Anterior cingulate cortex (tissue), 58 donors: ENCODE results near the gene MMP17.

Source experiments
- DNase-seq, 58 donors: peaks; one replicate each; lab custom pipeline; 2025; lab: John Stamatoyannopoulos, UW

MMP17 gene

DNA sequence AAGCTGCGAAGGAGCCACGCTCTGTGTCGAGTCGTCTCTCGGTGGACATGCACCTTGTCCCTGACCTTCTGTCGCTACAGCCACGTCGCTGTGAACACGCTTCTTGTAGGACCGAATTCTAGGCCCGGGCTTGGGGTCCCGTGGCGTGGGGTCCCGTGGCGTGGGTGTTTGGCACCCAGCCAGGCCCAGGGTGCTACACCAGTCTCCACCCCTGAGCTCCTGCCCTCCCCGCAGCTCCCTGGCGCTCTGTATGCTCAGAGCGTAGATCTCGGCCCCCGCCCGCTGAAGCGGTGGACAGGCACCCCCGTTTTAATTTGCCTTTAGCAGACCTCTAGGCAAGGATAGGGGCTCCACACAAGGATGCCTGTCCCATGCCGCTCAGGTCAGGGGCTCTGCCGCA, 16.5 kb downstream of the MMP17 start:
- no peak for DNase-seq

GRCh38 chr12:131845121-131845520, 16.9 kb downstream of the MMP17 start:
- DNase-seq, result no peak

DNA sequence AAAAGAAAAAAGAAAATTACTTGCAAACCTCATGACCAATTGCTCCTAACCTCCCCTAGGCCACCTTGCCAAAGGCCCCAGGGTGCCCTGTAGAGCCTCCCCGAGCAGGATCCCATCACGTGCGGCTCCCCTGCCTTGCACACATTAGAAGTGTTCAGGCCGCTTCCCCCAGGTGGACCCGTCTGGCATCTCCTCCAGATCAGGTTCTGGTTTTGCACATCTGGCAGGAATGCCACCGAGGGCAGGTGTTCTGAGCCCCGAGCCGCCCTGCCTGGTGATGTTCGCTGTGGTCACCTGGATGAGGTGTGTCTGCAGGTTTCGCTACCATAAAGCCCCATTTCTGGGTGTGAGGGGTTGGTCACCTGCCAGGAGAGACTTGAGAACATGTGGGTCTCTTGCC, 19.3 kb downstream of the MMP17 start:
- DNase-seq, result no peak

- peak in 1 of 58 donors; percentile 37 for DNase-seq
Observed at GRCh38 chr12:131848753-131849152, 20.6 kb downstream of the MMP17 start.

DNA sequence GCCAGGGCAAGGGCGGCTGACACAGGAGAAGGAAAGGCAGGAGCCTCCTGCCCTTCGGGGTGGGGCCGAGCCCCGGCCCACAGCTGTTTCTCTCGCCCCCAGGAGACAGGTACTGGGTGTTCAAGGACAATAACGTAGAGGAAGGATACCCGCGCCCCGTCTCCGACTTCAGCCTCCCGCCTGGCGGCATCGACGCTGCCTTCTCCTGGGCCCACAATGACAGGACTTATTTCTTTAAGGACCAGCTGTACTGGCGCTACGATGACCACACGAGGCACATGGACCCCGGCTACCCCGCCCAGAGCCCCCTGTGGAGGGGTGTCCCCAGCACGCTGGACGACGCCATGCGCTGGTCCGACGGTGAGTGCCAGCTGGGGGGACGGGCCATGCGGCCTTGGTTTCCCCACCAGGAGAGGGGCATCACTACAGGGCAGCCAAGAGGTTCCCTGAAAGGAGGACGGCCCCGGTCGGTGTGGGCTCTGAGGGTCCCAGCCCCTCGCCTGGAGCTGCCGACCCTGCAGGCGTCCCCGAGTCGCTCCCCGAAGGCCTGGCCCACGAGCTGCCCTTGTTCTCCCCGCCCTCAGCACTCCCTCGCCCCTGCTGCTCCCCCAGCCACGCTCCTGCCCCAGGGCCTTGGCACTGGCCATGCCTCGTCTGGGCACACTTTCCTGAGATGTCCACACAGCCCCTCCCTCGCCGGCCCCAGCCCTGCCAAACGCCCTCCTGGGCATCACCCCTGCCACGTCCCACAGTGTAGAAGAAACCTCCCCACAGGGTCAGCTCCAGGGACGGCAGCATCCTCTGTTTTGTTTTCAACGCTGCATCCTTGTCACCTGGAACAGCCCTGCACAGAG, 21.7 kb downstream of the MMP17 start:
- no peak for DNase-seq

- DNase-seq, result peak in 5 of 58 donors; percentile 9 to 29 (median 24)
Observed at GRCh38 chr12:131850856-131851559, 22.8 kb downstream of the MMP17 start.

GRCh38 chr12:131851741-131852550, 23.8 kb downstream of the MMP17 start:
- peak in 1 of 58 donors; percentile 37 for DNase-seq

- no peak for DNase-seq
Observed at GRCh38 chr12:131852551-131853299, 24.5 kb downstream of the MMP17 start.

GRCh38 chr12:131853832-131854797, 25.9 kb downstream of the MMP17 start:
- DNase-seq, result no peak

GRCh38 chr12:131854861-131855476, 26.8 kb downstream of the MMP17 start:
- no peak for DNase-seq

DNA sequence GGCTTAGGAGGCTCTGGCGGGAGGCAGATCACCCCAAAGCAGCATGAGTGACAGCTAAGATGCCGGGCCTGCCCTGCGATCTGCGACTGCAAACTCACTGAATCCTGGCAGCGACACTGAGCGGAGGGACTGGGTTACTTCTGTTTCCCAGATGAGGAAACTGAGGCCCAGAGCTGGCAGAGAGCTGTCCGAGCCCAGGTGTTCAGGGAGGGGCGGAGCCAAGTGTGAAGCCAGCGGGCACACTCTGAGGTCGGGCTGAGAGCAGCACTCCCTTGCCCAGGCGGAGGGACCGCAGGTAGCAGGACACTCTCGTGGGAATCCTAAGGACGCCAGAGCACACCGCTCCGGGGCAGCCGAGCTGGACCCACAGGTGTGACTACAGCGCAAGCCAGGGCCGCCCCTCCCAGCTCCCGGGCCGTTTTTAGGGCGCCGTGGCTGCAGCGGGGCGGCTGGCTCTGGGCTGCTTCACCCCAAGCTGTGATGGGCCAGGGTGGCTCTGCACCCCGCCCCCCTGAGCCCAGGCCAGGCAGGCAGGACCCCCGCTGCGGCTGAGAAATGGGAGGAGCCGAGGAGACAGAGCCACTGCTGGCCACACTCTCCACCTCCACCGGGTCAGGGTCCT, 27.4 kb downstream of the MMP17 start:
- no peak for DNase-seq

DNA sequence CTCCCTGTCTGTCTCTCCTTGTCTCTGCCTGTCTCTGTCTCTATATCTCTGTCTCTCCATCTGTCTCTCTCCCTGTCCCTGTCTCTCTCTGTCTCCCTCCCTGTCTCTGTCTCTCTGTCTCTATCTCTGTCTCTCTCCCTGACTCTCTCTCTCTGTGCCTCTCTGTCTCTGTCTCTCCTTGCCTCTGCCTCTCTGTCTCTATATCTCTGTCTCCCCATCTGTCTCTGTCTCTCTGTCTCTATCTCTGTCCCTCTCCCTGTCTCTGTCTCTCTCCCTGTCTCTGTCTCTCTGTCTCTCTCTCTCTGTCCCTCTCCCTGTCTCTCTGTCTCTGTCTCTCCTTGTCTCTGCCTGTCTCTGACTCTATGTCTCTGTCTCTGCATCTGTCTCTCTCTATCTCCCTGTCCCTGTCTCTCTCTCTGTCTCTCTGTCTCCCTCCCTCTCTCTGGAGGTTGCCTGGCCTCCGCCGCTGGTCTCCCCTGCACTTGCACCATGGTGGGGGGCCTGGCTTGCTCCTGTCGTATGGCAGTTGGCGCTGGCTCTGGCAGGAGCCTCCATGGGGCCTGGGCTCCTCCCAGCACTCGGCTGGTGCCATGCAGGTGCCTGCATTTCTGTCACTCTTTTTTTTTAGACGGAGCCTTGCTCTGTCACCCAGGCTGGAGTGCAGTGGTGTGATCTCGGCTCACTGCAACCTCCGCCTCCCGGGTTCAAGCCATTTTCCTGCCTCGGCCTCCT, 28.3 kb downstream of the MMP17 start:
- DNase-seq, result no peak

- no peak for DNase-seq
Observed at GRCh38 chr12:131857908-131858850, 30.0 kb downstream of the MMP17 start.

- no peak for DNase-seq
Observed at GRCh38 chr12:131860472-131861260, 32.5 kb downstream of the MMP17 start.
